Activated CD4-positive, alpha-beta T cell treated with anti-CD3 and anti-CD28 coated beads for 36 hours (primary cell): ENCODE data around the gene TAF7L. TPM values are rescaled to one million over a fixed set of nuclear protein-coding genes. Genes with fewer than 3 reads are reported as not detected.
A peak's percentile ranks its signal among the peaks of the same experiment; 100 is the strongest.

Experiments used
- ATAC-seq: fragments of 200-7000 bp; cut with Tn5 transposase; one replicate; pipeline ENCODE4 v1.10.0; 2021; ENCODE audit warnings: mild to moderate bottlenecking, moderate library complexity
- CTCF ChIA-PET: fragments of 350-600 bp; sonication (Branson Sonifier 250); formaldehyde crosslinking; loops from one replicate; lab custom pipeline; 2021; ENCODE audit warnings: antibody characterized with exemption; lab: Charles Lee
- POLR2A ChIA-PET: fragments of 350-600 bp; sonication (Branson Sonifier 250); formaldehyde crosslinking; loops from one replicate; lab custom pipeline; 2021; ENCODE audit warnings: antibody characterized with exemption, inconsistent platforms; lab: Charles Lee
- DNase-seq: peaks from one replicate; pipeline ENCODE4 v3.0.0-alpha.2; 2020
- H3K27ac Mint-ChIP-seq: one replicate; pipeline ENCODE4 v1.8.0; 2021; ENCODE audit warnings: mixed read lengths
- H3K27me3 Mint-ChIP-seq: one replicate; pipeline ENCODE4 v1.8.0; 2021; ENCODE audit warnings: mixed read lengths
- H3K36me3 Mint-ChIP-seq: one replicate; pipeline ENCODE4 v1.8.0; 2021; ENCODE audit warnings: low read depth, mixed read lengths
- H3K4me1 Mint-ChIP-seq: one replicate; pipeline ENCODE4 v1.8.0; 2021; ENCODE audit warnings: mixed read lengths
- H3K4me3 Mint-ChIP-seq: one replicate; pipeline ENCODE4 v1.8.0; 2021; ENCODE audit warnings: mild to moderate bottlenecking, moderate library complexity, mixed read lengths
- H3K9me3 Mint-ChIP-seq: one replicate; pipeline ENCODE4 v1.8.0; 2021; ENCODE audit warnings: low read depth, mixed read lengths
- intact Hi-C, 2 experiments: fragments of 100-400 bp; cut with DNase I in 1 of 2; cut with micrococcal nuclease in 1 of 2; formaldehyde crosslinking; loops; one replicate each; pipeline versions ENCODE4 v1.14.2 to v1.15.1; 2022 to 2024; cut with DNase I, micrococcal nuclease
- total RNA-seq, 2 experiments: library from RNA; stranded (reverse); gene quantifications; one replicate each; pipeline ENCODE4 v1.2.3, GENCODE V29; 2021

Gene TAF7L
- total RNA-seq, 2 experiments from 2014 or later, result not detected

- H3K27ac Mint-ChIP-seq, result no peak overlapping the region
- POLR2A ChIA-PET, result interaction anchor here (0.6 kb wide), 1 partner anchor 8 kb away, joined by 3 read pairs; no protein-coding TSS in a partner anchor
Observed at GRCh38 chrX:101220662-101221260, 70.4 kb downstream of the TAF7L start.

GRCh38 chrX:101219864-101220346 is 71.2 kb downstream of the TAF7L start:
- DNase-seq, result peak; percentile 16
- H3K4me1 Mint-ChIP-seq, result peaks cover 10% of the 10 kb centered on the region
- H3K9me3 Mint-ChIP-seq, result no peaks in the 10 kb centered on the region
- H3K36me3 Mint-ChIP-seq, result no peaks in the 10 kb centered on the region
- H3K27ac Mint-ChIP-seq, result no peak overlapping the region
- H3K27me3 Mint-ChIP-seq, result no peaks in the 10 kb centered on the region
- intact Hi-C loops, result no loop called here
- H3K4me3 Mint-ChIP-seq, result no peak overlapping the region
- ChIA-PET POLR2A (interaction anchor here (0.6 kb wide), 1 partner anchor 9 kb away, joined by 3 read pairs; no protein-coding TSS in a partner anchor), CTCF (no interaction called here)
- no peak for ATAC-seq

More at GRCh38 chrX:101220662-101221260, 70.4 kb downstream of the TAF7L start:
- H3K4me1 Mint-ChIP-seq, result peaks cover 10% of the 10 kb centered on the region
- no peaks in the 10 kb centered on the region for H3K27me3 Mint-ChIP-seq
- intact Hi-C loops, result no loop called here
- no peak for DNase-seq
- H3K9me3 Mint-ChIP-seq, result no peaks in the 10 kb centered on the region
- CTCF ChIA-PET, result interaction anchor here (0.6 kb wide), 1 partner anchor 290 kb away, joined by 3 read pairs; no protein-coding TSS in a partner anchor
- H3K36me3 Mint-ChIP-seq, result no peaks in the 10 kb centered on the region
- H3K4me3 Mint-ChIP-seq, result no peak overlapping the region
- no peak for ATAC-seq

- ATAC-seq (no peak), DNase-seq (no peak)
- Mint-ChIP-seq H3K4me3 (no peak within 1 kb of the TSS), H3K9me3 (no peaks in the 10 kb centered on the region), H3K27me3 (no peaks in the 10 kb centered on the region), H3K36me3 (no peaks in the 10 kb centered on the region), H3K4me1 (peaks cover 10% of the 10 kb centered on the region), H3K27ac (no peak within 1 kb of the TSS)
- POLR2A ChIA-PET, result no interaction called here
- intact Hi-C loops, result no loop called here
- CTCF ChIA-PET, result no interaction called here
Observed at GRCh38 chrX:101219116-101219863, 71.8 kb downstream of the TAF7L start, which contains the start of gene DRP2. Gene DRP2 (plus strand): TSS chrX:101219786. CDS start chrX:101231648, 11,862 bp downstream.

Other genes with a start within 250 kb of the TAF7L start
- gene TRMT2B, start 239.2 kb downstream of the TAF7L start, total RNA-seq, result 10 to 100 TPM; 20.6 to 24.3 TPM
- gene TMEM35A, start 212.5 kb downstream of the TAF7L start, total RNA-seq, result not detected
- 10 to 100 TPM; 19.6 to 20.6 TPM for gene CENPI, start 193.1 kb downstream of the TAF7L start, total RNA-seq
- gene DRP2, start 71.5 kb downstream of the TAF7L start, total RNA-seq, result under 1 TPM; 0.66 to 0.79 TPM
- gene TIMM8A, start 57.4 kb upstream of the TAF7L start, total RNA-seq, result 10 to 100 TPM; 12.8 to 23.8 TPM
- not detected for gene BTK, start 94.9 kb upstream of the TAF7L start, total RNA-seq
- 100 to 1,000 TPM; 340 to 709 TPM for gene RPL36A, start 99.7 kb upstream of the TAF7L start, total RNA-seq
- gene GLA, start 116.6 kb upstream of the TAF7L start, total RNA-seq, result 10 to 100 TPM; 32.6 to 42.2 TPM
- 10 to 100 TPM; 18.6 to 26.9 TPM for gene HNRNPH2, start 116.9 kb upstream of the TAF7L start, total RNA-seq
- 1 to 10 TPM; 5.6 to 6.0 TPM for gene ARMCX4, start 194.1 kb upstream of the TAF7L start, total RNA-seq